Tibial artery (tissue), 4 donors: ENCODE measurements around the gene TYMS.

Source experiments
- DNase-seq, 2 donors: peaks; one replicate each; pipeline ENCODE4 v3.0.0-alpha.2; 2019
- H3K27ac ChIP-seq, 2 donors: fragments of 200-600 bp; sonication (generic) in 1 of 2; 1 replicate in 1 of 2; 2 replicates in 1 of 2; pipeline ENCODE4 v1.5.1; 2018 to 2019; ENCODE audit warnings: mild to moderate bottlenecking in 1 of 2
- H3K27me3 ChIP-seq, 2 donors: fragments of 200-600 bp; sonication (generic) in 1 of 2; one replicate each; pipeline versions ENCODE4 v1.5.1 to v1.6.0; 2016 to 2019
- H3K36me3 ChIP-seq, 3 donors: fragments of 200-600 bp; sonication (generic) in 2 of 3; one replicate each; pipeline ENCODE4 v1.5.1; 2016 to 2019; ENCODE audit warnings: mild to moderate bottlenecking in 2 of 3
- H3K4me1 ChIP-seq, 4 donors: fragments of 200-600 bp; sonication (generic) in 2 of 4; 1 replicate in 3 of 4; 2 replicates in 1 of 4; pipeline ENCODE4 v1.5.1; 2016 to 2019
- H3K4me3 ChIP-seq, 2 donors: fragments of 200-600 bp; sonication (generic) in 1 of 2; 1 replicate in 1 of 2; 2 replicates in 1 of 2; pipeline ENCODE4 v1.5.1; 2018 to 2019; ENCODE audit warnings: mild to moderate bottlenecking in 2 of 2
- H3K9me3 ChIP-seq, 3 donors: fragments of 200-600 bp; sonication (generic) in 1 of 3; one replicate each; pipeline ENCODE4 v1.5.1; 2016 to 2019
- CTCF ChIP-seq, 2 experiments: fragments of 200-600 bp in 1 of 2; fragments of 450-650 bp in 1 of 2; IDR thresholded peaks; one replicate each; pipeline ENCODE4 v1.5.1; 2017 to 2019; ENCODE audit warnings: antibody characterized with exemption in 2 of 2, mild to moderate bottlenecking in 1 of 2, moderate library complexity in 1 of 2
- intact Hi-C: fragments of 100-400 bp; cut with DNase I; formaldehyde crosslinking; loops from one replicate; pipeline ENCODE4 v1.15.0; 2023; ENCODE audit warnings: low total_unique reads

Gene TYMS

GRCh38 chr18:682833-683232, 25.4 kb downstream of the TYMS start:
- no peak for DNase-seq
- Histone ChIP-seq H3K27ac (no peak overlapping the region), H3K4me1 (no peaks in the 10 kb centered on the region), H3K36me3 (peaks cover 17 to 95% (median 47%) of the 10 kb centered on the region in 3 donors), H3K4me3 (no peak overlapping the region), H3K9me3 (no peaks in the 10 kb centered on the region), H3K27me3 (no peaks in the 10 kb centered on the region)
- no peak for TF ChIP-seq CTCF (IDR thresholded peaks at IDR 0.05)
- intact Hi-C loops: no loop called here

- Histone ChIP-seq H3K9me3 (no peaks in the 10 kb centered on the region), H3K4me1 (no peaks in the 10 kb centered on the region), H3K4me3 (no peak overlapping the region), H3K27me3 (no peaks in the 10 kb centered on the region), H3K27ac (no peak overlapping the region), H3K36me3 (peaks cover 17 to 90% (median 41%) of the 10 kb centered on the region in 3 donors)
- TF ChIP-seq CTCF (IDR thresholded peaks at IDR 0.05): no peak
- DNase-seq: no peak
- intact Hi-C loops: no loop called here
These were observed 26.1 kb downstream of the TYMS start for GRCh38 chr18:683531-683930.

GRCh38 chr18:685438-685837, 28.0 kb downstream of the TYMS start:
- Histone ChIP-seq H3K9me3 (no peaks in the 10 kb centered on the region), H3K27ac (no peak overlapping the region), H3K27me3 (no peaks in the 10 kb centered on the region), H3K4me3 (no peak overlapping the region), H3K4me1 (no peaks in the 10 kb centered on the region), H3K36me3 (peaks cover 17 to 81% (median 41%) of the 10 kb centered on the region in 3 donors)
- no peak for DNase-seq
- TF ChIP-seq CTCF (IDR thresholded peaks at IDR 0.05): no peak
- intact Hi-C loops: no loop called here

GRCh38 chr18:686339-687111, 29.1 kb downstream of the TYMS start:
- TF ChIP-seq CTCF (IDR thresholded peaks at IDR 0.05): no peak
- intact Hi-C loops: no loop called here
- no peak overlapping the region for H3K4me3 ChIP-seq
- H3K4me1 ChIP-seq: no peaks in the 10 kb centered on the region
- no peaks in the 10 kb centered on the region for H3K9me3 ChIP-seq
- DNase-seq: no peak
- H3K27me3 ChIP-seq: no peaks in the 10 kb centered on the region
- H3K27ac ChIP-seq: no peak overlapping the region
- peaks cover 11 to 81% (median 33%) of the 10 kb centered on the region in 3 donors for H3K36me3 ChIP-seq

GRCh38 chr18:688323-688722, 30.9 kb downstream of the TYMS start:
- H3K9me3 ChIP-seq: no peaks in the 10 kb centered on the region
- H3K27me3 ChIP-seq: no peaks in the 10 kb centered on the region
- H3K27ac ChIP-seq: no peak overlapping the region
- no peak overlapping the region for H3K4me3 ChIP-seq
- intact Hi-C loops: no loop called here
- peaks cover 1 to 82% (median 34%) of the 10 kb centered on the region in 3 donors for H3K36me3 ChIP-seq
- H3K4me1 ChIP-seq: no peaks in the 10 kb centered on the region
- DNase-seq: no peak
- no peak for TF ChIP-seq CTCF (IDR thresholded peaks at IDR 0.05)
